Peyer's patch (tissue), 4 donors: Measurements from ENCODE around the gene FUCA2. TPM values are rescaled to one million over a fixed set of nuclear protein-coding genes. Genes with fewer than 3 reads are reported as not detected.

ENCODE experiments used
- DNase-seq, 3 donors: peaks; one replicate each; pipeline ENCODE4 v3.0.0-alpha.2; 2017 to 2019
- H3K27ac ChIP-seq, 4 donors: fragments of 200-600 bp; sonication (generic); one replicate each; pipeline ENCODE4 v1.5.1; 2016 to 2019
- H3K27me3 ChIP-seq, 2 donors: fragments of 200-600 bp; sonication (generic); one replicate each; pipeline ENCODE4 v1.5.1; 2019
- H3K36me3 ChIP-seq, 3 donors: fragments of 200-600 bp; sonication (generic); one replicate each; pipeline ENCODE4 v1.5.1; 2016 to 2019
- H3K4me1 ChIP-seq, 4 donors: fragments of 200-600 bp; sonication (generic); one replicate each; pipeline ENCODE4 v1.5.1; 2016 to 2019
- H3K4me3 ChIP-seq, 4 donors: fragments of 200-600 bp; sonication (generic); 1 replicate in 3 of 4; 2 replicates in 1 of 4; pipeline ENCODE4 v1.5.1; 2016 to 2019; ENCODE audit warnings: mild to moderate bottlenecking in 1 of 4
- H3K9me3 ChIP-seq, 4 donors: fragments of 200-600 bp; sonication (generic); one replicate each; pipeline ENCODE4 v1.5.1; 2016 to 2019; ENCODE audit warnings: mild to moderate bottlenecking in 1 of 4
- CTCF ChIP-seq, 6 experiments: fragments of 450-650 bp in 4 of 6; fragments of 200-600 bp in 2 of 6; sonication (generic) in 1 of 6; IDR thresholded peaks; one replicate each; pipeline ENCODE4 v1.5.1; 2017 to 2019; ENCODE audit warnings: antibody characterized with exemption in 6 of 6, mild to moderate bottlenecking in 3 of 6, moderate library complexity in 1 of 6
- POLR2A ChIP-seq, 2 donors: fragments of 450-650 bp; IDR thresholded peaks; one replicate each; pipeline ENCODE4 v1.5.1; 2017; ENCODE audit warnings: antibody characterized with exemption in 2 of 2, mild to moderate bottlenecking in 2 of 2, moderate library complexity in 2 of 2
- total RNA-seq, 4 donors: library from RNA; depleted of rRNA; stranded (reverse); fragments of >200 nt; gene quantifications; one replicate each; pipeline ENCODE4 v1.1.0, GENCODE V29; 2016

Gene FUCA2
- total RNA-seq, 4 donors from 2014 or later: 47.3 to 78.8 (median 54.4) TPM

GRCh38 chr6:143506620-143507019 is 4.9 kb downstream of the FUCA2 start:
- Histone ChIP-seq H3K4me3 (no peak overlapping the region), H3K27ac (no peak overlapping the region), H3K27me3 (no peaks in the 10 kb centered on the region), H3K36me3 (peaks cover 0 to 53% (median 0%) of the 10 kb centered on the region in 3 donors), H3K9me3 (no peaks in the 10 kb centered on the region), H3K4me1 (peaks cover 0 to 27% (median 0%) of the 10 kb centered on the region in 4 donors)
- no peak for DNase-seq
- TF ChIP-seq CTCF (IDR thresholded peaks at IDR 0.05) (no peak), POLR2A (IDR thresholded peaks at IDR 0.05) (no peak)

- no peaks in the 10 kb centered on the region for H3K9me3 ChIP-seq
- H3K27ac ChIP-seq: no peak overlapping the region
- H3K4me3 ChIP-seq: no peak overlapping the region
- no peaks in the 10 kb centered on the region for H3K27me3 ChIP-seq
- peaks cover 0 to 57% (median 0%) of the 10 kb centered on the region in 3 donors for H3K36me3 ChIP-seq
- TF ChIP-seq POLR2A (IDR thresholded peaks at IDR 0.05): no peak
- TF ChIP-seq CTCF (IDR thresholded peaks at IDR 0.05): no peak
- H3K4me1 ChIP-seq: peaks cover 0 to 26% (median 0%) of the 10 kb centered on the region in 4 donors
- no peak for DNase-seq
Measured at GRCh38 chr6:143506199-143506598, 5.3 kb downstream of the FUCA2 start.

GRCh38 chr6:143505537-143505936 is 6.0 kb downstream of the FUCA2 start:
- TF ChIP-seq POLR2A (IDR thresholded peaks at IDR 0.05) (no peak), CTCF (IDR thresholded peaks at IDR 0.05) (no peak)
- Histone ChIP-seq H3K9me3 (no peaks in the 10 kb centered on the region), H3K36me3 (peaks cover 0 to 64% (median 0%) of the 10 kb centered on the region in 3 donors), H3K4me3 (no peak overlapping the region), H3K27ac (no peak overlapping the region), H3K4me1 (peaks cover 0 to 26% (median 0%) of the 10 kb centered on the region in 4 donors), H3K27me3 (no peaks in the 10 kb centered on the region)
- DNase-seq: no peak

- H3K27ac ChIP-seq: no peak overlapping the region
- TF ChIP-seq CTCF (IDR thresholded peaks at IDR 0.05) (no peak), POLR2A (IDR thresholded peaks at IDR 0.05) (no peak)
- H3K4me1 ChIP-seq: peaks cover 0 to 22% (median 0%) of the 10 kb centered on the region in 4 donors
- H3K36me3 ChIP-seq: peaks cover 0 to 68% (median 0%) of the 10 kb centered on the region in 3 donors
- no peaks in the 10 kb centered on the region for H3K27me3 ChIP-seq
- no peaks in the 10 kb centered on the region for H3K9me3 ChIP-seq
- H3K4me3 ChIP-seq: no peak overlapping the region
- DNase-seq: no peak
Measured at GRCh38 chr6:143505111-143505510, 6.4 kb downstream of the FUCA2 start.

GRCh38 chr6:143504369-143504768 is 7.2 kb downstream of the FUCA2 start:
- H3K4me1 ChIP-seq: peaks cover 0 to 14% (median 0%) of the 10 kb centered on the region in 4 donors
- H3K27ac ChIP-seq: no peak overlapping the region
- no peaks in the 10 kb centered on the region for H3K27me3 ChIP-seq
- no peaks in the 10 kb centered on the region for H3K9me3 ChIP-seq
- H3K4me3 ChIP-seq: no peak overlapping the region
- TF ChIP-seq POLR2A (IDR thresholded peaks at IDR 0.05): no peak
- TF ChIP-seq CTCF (IDR thresholded peaks at IDR 0.05): no peak
- no peak for DNase-seq
- H3K36me3 ChIP-seq: peaks cover 0 to 72% (median 0%) of the 10 kb centered on the region in 3 donors

GRCh38 chr6:143501851-143502250 is 9.7 kb downstream of the FUCA2 start:
- Histone ChIP-seq H3K4me3 (no peak overlapping the region), H3K9me3 (no peaks in the 10 kb centered on the region), H3K4me1 (no peaks in the 10 kb centered on the region), H3K27me3 (no peaks in the 10 kb centered on the region), H3K36me3 (peaks cover 0 to 86% (median 0%) of the 10 kb centered on the region in 3 donors), H3K27ac (no peak overlapping the region)
- no peak for DNase-seq
- no peak for TF ChIP-seq POLR2A (IDR thresholded peaks at IDR 0.05)
- no peak for TF ChIP-seq CTCF (IDR thresholded peaks at IDR 0.05)
